GM11168 (cell line): Measurements from ENCODE around the gene SIL1.
"Not testable (repeated sequence)": the region's sequence is repeated elsewhere in the genome, so short reads cannot be mapped to it uniquely, and the experiment has no call there.

Source experiments
- in situ Hi-C: fragments of 300-500 bp; cut with MboI; formaldehyde crosslinking; loops from one replicate; pipeline ENCODE4 v1.12.0; 2022; ENCODE audit warnings: low sequenced_read_pairs; ENCODE audit not compliant: unreplicated experiment

SIL1 gene

DNA sequence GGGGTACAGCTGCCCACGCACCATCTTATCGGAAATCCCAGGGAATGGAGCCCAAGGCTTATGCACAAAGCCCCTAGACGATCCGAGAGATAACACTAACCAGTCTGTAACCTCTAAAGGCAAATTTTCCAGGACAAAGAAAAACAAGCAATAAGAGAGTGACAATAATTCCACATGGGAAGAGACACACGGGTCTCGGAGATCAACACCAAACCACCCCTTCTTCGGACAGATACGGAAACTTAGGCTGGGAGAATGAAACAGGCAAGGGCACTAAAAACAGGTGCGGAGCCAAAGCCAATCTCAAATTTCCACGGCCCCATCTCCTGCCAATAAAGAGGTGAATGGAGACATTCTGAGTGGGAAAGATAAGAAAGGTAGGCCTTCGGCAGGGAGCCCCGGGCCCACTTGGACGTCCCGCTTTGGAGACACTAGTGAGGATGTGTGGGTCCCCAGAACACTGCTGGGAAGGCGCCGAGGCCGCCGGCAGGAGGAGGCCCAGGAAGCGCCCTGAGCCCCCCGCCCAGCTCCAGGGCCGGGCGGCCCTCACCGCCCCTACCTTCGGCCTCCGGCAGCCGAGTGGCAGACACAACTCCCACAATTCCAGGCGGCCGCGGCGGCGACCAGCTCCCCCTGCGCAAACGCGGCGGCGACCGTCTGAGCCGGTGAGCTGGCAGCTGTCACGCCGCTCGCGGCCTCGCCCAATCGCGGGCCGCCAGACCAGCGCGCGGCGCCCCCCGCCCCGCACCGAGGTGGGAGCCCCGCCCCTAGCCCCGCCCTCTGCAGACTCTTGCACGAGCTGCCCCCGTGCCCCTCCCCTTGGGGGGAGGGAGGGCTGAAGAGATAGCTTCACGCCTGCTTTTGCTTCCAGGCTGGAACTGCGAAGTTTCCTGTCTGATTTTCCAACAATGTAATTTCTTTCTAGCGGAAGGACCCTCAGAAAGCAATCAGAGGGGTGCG is at the start of gene SIL1:
Gene SIL1 (minus strand): TSS at position 659 of the 960 bp plus-strand sequence. CDS start 70,525 bp downstream, outside the sequence.
- in situ Hi-C loops = no loop called here

- in situ Hi-C loops = no loop called here
Measured at GRCh38 chr5:139246394-139246793, 48.2 kb upstream of the SIL1 start.

DNA sequence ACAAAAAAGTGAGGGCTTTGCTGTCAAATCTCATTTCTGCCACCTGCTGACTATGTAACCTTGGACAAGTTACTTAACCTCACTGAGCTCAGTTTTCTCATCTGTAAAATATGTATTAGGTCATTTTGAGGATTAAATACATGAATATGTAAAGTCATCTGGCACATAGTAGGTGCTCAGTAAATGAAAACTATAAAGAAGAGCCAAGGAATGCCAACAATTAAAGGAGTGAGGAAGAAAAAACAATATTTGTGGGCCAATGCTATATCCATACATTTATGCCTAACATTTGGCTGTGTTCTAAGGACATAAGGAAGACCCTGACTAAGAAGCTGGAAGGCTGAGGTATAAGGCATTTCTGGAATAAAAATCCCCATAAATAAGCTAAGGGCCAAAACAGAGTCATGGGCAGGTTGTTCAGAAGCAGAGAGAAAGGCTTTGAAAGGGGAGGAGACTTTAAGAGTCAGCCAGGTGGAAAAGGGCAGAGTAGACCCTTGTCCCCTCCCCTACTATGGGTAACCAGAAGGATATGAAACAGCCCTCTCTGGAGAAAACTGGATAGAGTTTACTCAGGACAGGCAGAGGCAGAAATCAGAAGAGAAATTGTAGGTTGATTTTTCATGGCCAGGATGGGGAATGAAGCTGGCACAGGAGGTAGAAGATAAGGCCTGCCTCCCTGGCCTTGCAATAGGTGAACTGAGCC is 47.6 kb upstream of the SIL1 start:
- in situ Hi-C loops = no loop called here

- in situ Hi-C loops = no loop called here
Measured at GRCh38 chr5:139243425-139243970, 45.3 kb upstream of the SIL1 start.

DNA sequence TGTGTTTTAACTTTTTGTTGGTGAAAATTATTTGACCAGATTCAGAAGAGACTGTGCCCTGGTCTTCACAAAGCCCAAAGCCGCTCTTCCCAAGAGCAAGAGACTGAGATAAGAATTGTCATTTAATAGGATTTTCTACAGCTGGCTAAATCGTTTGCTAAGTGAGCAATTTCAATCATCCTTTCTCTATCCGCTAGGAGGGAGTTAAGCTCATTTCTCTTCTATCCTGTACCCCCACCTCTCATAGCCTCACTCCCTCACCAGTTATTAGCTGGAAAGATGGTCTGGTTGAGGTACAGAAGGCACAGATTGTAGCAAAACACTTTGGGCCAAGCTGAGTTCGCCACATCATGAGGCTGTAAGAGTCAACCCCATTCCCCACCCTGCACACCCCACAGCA is 43.0 kb upstream of the SIL1 start:
- in situ Hi-C loops = no loop called here

DNA sequence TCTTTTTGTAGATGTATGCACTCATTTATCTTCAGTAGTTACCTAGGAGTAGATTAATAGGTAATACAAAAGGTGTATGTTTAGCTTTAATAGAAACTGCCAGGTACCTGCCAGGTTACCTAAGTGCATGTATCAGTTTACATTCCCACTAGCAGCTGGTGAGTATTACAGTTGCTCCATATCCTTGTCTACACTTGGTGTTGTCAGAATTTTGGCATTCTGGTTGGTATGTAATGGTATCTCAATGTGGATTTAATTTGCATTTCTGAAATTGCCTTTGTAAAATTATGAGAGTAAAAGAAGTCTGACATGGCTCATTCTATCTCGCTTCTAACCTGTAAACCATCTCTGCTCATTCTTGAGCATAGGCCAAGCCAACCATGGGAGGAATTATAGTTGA is 38.3 kb upstream of the SIL1 start:
- in situ Hi-C loops = no loop called here

GRCh38 chr5:139232147-139232724 is 34.1 kb upstream of the SIL1 start:
- in situ Hi-C loops = no loop called here

DNA sequence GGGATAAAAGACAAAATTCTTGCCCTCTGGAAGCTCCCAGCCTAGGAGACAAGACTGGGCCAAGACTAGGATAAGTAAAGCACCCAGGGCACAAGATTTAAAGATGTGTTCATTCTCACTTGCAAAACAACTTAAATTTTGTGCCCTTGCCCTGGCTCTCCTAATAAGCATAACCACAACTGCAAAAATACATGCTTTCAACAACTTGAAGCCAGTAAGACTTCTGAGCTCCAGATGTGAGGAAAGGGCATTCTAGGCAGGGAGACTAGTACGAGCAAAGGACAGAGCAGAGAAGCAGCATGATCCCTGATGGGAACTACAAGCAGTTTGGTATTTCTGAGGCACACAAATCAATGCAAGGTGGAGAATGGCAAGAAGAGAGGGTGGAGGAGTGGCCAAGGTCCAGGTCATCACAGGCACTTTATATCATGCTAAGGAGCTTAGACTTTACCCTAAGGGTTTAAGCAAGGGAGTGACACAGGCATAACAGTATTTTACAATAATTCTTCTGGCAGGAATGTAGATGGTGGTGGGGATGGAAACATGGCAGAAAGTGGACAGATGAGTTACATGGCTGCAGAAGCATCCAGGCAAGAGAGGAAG is 30.1 kb upstream of the SIL1 start:
- in situ Hi-C loops = no loop called here

DNA sequence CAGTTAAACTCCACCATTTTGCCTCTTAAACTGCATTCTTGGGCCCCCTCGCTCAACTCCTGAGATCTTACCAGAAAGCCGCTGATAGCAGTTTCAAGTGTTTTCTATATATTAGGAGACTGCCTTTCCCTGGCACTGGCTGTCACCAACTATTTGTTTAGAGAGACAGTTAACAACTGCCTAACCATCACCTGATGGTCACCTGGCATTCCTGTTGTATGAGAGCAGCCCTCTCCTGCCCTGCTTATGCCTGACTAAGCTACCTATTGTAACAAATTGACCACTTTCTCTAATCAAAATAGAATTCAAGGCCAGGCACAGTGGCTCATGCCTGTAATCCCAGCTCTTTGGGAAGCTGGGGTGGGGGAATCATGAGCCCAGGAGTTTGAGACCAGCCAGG is 28.0 kb upstream of the SIL1 start:
- in situ Hi-C loops = no loop called here

DNA sequence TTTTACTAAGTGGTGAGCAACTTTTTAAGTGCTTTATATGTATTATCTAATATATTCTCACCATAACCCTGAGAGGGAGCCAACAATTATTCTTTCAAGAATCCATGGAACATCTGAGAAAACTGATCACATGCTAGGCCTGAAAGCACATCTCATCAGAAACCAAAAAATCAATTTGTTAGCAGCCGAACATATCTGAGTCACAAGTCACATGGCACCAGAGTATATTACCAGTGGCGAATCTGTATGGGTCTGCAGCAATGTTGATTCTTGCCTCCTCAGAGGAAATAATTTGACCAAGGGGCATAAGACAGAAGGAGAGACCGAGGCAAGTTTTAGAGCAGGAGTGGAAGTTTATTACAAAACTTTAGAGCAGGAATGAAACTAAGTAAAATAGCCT is 25.3 kb upstream of the SIL1 start:
- in situ Hi-C loops = no loop called here

DNA sequence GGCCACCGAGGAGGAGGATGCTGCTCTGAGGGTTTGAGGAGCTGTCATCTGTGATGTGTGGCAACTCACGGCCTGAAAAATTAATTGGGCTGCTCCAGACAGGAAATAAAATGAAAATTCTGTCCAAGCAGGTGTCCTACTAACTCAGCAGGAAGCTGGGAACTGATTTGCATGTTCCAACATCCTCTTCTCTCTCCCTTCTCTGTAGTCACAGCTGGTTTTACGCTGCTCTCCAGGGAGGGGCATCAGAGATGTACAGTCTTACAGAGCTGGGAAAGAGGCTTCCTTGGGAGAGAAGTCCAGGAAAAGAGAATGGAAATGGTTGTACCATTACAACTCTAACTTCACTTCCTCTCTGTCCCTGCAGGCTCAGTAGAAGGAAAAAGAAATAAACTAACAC is 24.2 kb upstream of the SIL1 start:
- in situ Hi-C loops = no loop called here

DNA sequence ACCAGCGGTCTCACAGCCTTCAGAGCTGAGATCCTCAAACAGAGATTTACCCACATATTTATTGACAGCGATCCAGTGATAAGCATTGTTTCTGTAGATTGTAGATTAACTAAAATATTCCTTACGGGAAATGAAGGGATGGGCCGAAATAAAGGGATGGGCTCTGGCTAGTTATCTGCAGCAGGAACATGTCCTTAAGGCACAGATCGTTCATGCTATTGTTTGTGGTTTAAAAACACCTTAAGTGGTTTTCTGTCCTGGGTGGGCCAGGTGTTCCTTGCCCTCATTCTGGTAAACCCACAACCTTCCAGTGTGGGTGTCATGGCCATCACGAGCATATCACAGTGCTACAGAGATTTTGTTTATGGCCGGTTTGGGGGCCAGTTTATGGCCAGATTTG is 19.9 kb upstream of the SIL1 start:
- in situ Hi-C loops = not testable (repeated sequence)

GRCh38 chr5:139215107-139215975 is 17.2 kb upstream of the SIL1 start:
- in situ Hi-C loops = no loop called here

DNA sequence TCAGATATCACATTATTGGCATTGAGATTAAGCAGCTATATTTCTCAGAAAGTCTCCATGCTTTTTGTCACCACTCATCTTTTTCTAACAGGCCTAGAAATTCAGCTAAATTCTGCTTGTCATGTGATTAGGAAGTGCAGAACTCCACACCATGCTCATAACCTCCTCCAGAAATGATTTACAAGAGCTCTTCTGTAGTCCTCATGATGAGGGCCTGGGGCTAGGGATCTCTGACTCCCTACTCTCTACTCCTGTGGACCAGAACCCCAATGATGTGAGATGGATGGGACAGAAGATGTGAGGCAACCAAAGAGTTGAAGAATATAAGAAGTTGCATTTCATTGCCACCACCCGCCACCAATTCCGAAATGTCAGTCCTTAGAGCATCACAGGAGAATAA is 16.5 kb upstream of the SIL1 start:
- in situ Hi-C loops = no loop called here

- in situ Hi-C loops = no loop called here
Measured at GRCh38 chr5:139212906-139213305, 14.7 kb upstream of the SIL1 start.

- in situ Hi-C loops = no loop called here
Measured at GRCh38 chr5:139212486-139212885, 14.3 kb upstream of the SIL1 start.

GRCh38 chr5:139210585-139210984 is 12.4 kb upstream of the SIL1 start:
- in situ Hi-C loops = no loop called here

- in situ Hi-C loops = no loop called here
Measured at GRCh38 chr5:139207297-139208000, 9.3 kb upstream of the SIL1 start.

DNA sequence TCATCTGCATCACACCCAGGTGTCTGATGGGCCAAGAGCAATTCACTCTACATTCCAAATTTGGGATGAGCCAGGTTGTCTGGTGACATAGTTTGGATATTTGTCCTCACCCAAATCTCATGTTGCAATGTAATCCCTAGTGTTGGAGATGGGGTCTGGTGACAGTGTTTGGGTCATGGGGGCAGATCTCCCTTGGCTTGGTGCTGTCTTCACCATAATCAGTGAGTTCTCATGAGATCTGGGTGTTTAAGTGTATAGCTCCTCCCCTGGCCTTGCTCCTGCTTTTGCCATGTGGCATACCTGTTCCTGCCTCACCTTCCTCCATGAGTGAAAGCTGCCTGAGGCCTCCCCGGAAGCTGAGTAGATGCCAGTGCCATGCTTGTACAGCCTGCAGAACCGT is 7.4 kb upstream of the SIL1 start:
- in situ Hi-C loops = no loop called here
